Astrocyte of the cerebellum (primary cell): ENCODE data around the gene SBK3.
A peak's percentile ranks its signal among the peaks of the same experiment; 100 is the strongest.

Experiments used
- DNase-seq: peaks from one replicate; pipeline ENCODE4 v3.0.0-alpha.2; 2011; ENCODE audit warnings: low read depth
- H3K4me3 ChIP-seq: 2 replicates; pipeline ENCODE4 v1.5.1; 2011; ENCODE audit warnings: mild to moderate bottlenecking, low read depth, low read length, moderate library complexity
- in situ Hi-C: cut with HindIII; loops from 2 replicates; pipeline ENCODE4 v1.10.0; 2017; ENCODE audit warnings: low sequenced_read_pairs
- TF ChIP-seq, protein P1 (sequence below): IDR thresholded peaks from 2 replicates; pipeline ENCODE4 v1.5.1; 2012; ENCODE audit warnings: low read length, low read depth, moderate library complexity, mild to moderate bottlenecking; ENCODE audit errors: missing control alignments

SBK3 gene

DNA sequence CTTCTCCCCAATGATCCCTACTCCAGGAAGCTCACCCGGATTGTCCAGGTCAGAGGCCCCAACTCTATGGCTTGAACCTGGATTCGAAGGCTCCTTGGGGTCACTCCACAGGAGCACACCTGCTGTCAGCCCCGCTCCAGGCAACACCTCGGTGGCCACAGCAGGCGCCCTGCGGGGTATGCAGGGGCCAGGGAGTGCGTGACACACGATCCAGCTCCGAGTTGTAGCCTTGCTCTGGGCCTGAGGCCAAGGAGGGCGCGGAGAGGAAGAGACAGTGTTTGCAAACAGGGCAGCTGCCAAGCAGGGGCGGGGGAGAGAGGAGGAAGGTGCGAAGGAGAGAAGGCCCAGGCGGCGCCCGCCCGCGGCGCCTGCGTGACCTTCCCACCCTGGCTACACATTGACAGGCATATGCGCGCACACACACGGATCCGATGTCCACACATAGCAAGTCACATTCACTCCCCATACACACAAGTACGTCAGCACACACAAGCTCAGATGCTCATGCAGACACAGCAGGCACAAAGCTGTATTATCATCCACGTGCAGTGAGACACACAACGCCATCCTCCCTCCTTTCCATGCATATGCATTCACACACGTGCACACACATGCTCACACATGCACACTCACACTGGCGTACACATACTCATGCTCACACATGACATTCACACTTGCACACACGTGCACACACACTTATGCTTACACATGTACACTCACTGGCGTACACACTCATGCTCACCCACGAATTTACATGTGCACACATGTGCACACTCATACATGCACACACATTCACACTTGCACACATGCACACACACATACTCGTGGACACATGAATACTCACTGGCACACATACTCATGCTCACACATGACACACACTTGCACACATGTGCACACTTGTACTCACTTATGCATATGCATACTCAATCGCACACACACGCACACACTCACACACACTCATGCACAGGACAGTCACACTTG lies 18.8 kb downstream of the SBK3 start:
- TF ChIP-seq, protein P1, sequence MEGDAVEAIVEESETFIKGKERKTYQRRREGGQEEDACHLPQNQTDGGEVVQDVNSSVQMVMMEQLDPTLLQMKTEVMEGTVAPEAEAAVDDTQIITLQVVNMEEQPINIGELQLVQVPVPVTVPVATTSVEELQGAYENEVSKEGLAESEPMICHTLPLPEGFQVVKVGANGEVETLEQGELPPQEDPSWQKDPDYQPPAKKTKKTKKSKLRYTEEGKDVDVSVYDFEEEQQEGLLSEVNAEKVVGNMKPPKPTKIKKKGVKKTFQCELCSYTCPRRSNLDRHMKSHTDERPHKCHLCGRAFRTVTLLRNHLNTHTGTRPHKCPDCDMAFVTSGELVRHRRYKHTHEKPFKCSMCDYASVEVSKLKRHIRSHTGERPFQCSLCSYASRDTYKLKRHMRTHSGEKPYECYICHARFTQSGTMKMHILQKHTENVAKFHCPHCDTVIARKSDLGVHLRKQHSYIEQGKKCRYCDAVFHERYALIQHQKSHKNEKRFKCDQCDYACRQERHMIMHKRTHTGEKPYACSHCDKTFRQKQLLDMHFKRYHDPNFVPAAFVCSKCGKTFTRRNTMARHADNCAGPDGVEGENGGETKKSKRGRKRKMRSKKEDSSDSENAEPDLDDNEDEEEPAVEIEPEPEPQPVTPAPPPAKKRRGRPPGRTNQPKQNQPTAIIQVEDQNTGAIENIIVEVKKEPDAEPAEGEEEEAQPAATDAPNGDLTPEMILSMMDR: no peak
- in situ Hi-C loops: no loop called here
- DNase-seq: no peak
- no peak overlapping the region for H3K4me3 ChIP-seq

DNA sequence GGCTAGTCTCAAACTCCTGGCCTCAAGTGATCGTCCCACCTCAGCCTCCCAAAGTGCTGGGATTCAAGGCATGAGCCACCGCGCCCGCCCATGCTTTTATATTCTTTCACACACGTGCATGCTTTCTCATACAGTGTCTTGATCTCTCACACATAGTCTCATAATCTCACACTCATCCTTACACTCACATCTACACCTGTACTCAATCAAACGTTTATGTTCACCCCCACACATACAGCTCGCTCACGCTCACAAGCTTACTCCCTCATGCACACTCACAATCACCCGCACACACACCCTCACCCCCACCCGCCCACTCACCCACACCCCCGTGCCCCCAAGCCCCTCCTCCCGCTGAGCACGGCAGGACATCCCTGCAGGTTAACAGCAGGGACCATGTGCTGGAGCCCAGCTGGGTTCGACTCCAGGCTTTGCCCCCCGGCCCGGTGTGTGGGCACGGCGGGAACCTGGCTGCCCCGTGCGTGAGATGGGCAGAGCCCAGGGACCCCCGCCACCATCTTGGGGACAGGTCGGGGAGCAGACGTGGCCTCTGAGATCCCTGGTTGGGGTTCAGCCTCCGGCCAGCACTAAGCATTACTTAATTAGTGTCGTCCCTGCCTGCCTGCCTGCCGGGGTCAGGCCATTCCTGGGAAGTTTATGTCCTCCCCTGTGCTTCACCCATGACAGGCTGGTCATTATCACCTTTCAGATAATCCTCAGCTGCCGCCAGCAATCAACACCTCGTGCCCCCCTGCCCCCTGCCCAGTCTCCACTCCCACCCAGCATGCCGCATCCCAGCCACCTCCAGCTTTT lies 19.8 kb downstream of the SBK3 start:
- in situ Hi-C loops: no loop called here
- no peak for DNase-seq
- TF ChIP-seq, protein P1: no peak
- H3K4me3 ChIP-seq: no peak overlapping the region

DNA sequence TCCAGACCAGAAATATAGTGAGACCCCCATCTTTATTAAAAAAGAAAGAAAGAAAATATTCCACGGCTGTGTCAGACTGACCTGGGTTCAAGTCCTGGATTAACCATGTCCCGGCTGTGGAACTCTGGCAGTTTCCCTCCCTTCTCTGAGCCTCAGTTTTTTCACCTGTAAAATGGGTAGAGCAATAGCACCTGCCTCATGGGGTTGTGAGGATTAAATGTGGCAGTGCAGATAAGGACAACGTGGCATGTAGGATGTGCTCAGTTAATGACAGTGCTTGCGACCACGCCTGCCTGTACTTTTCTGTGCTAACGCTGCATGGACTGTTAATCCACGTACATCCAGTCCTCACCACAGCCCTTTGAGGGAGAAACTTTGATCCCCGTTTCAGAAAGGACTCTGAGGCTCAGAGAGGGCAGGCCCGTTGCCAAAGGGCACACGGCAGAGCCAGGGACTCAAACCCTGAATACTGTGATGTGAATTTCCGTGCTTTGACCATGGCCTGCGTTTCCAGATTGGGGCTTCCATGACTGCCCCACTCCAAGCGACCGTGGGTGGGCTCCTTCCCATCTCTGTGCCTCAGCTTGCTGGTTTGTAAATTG lies 24.6 kb downstream of the SBK3 start:
- DNase-seq: no peak
- TF ChIP-seq, protein P1: no peak
- no peak overlapping the region for H3K4me3 ChIP-seq
- in situ Hi-C loops: no loop called here

DNA sequence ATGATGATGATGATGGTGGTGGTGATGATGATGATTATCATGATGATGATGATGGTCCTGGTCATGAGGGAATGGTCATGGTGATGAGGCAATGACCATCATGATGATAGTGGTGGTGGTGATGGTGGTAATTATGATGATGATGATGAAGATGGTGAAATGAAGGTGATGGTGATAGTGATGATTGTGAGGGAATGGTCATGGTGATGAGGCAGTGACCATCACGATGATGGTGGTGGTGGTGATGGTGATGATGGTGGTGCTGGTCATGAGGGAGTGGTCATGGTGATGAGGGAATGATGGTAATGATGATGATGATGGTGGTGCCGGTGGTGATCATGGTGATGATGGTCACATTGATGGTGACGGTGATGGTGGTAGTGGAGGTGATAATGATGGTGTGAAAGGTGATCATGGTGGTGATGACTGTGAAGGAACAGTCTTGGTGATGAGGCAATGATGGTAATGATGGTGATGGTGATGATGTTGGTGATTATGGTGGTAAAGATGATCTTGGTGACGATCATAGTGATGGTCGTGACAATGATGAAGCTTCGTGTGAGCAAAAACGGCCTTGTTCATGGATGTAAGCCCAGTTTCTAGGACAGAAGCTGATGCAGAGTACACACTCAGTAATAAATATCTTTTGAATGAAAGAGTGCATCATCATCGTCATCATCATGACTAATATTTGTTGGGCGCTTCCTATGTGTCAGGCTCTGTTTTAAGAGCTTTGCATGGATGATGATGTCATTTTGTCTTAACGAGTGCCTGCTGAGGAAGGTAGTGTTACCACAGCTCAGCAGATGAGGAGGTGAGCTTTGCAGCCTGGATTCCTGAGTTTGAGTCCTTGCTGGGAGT lies 25.7 kb downstream of the SBK3 start:
- DNase-seq: no peak
- TF ChIP-seq, protein P1: no peak
- in situ Hi-C loops: no loop called here

DNA sequence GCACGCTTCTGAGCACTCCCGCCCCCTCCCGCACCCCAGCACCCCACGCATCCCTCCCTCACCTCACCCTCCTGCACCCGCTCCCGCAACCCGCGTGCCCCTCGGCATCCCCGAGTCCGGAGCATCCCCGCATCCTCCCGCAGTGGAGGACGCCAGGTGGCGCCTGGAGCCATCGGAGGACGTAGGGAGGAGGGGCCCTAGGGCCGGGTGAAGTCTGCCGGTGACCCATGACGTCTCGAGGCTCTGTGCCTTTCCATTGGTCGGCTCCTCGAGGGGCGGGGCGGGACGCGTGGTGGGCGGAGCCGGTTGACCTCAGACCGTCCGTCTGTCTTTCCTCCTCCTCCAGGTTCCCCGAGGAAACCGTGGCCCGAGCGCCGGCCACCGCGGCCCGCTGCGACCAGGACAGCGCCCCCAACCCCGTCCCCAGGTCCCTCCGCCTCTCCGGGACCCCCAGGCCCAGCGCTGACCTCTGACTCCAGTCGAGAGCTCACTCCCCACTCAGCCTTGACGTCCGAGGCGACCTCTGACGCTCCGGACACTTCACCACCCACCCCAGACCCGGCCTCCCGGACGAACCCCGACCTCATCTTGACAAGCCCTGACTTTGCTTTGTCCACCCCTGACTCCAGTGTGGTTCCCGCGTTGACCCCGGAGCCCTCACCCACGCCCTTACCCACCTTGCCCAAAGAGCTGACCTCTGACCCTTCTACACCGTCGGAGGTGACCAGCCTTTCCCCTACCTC lies 28.3 kb downstream of the SBK3 start:
- peak overlapping the region; percentile 36 for H3K4me3 ChIP-seq
- peak; percentile 76 for DNase-seq
- TF ChIP-seq, protein P1: peak; percentile 91
- in situ Hi-C loops: no loop called here

More for the DNA sequence above, 25.7 kb downstream of the SBK3 start:
- no peak overlapping the region for H3K4me3 ChIP-seq
